ENCODE measurements around the gene CEPT1.
"Not testable (repeated sequence)": the region's sequence is repeated elsewhere in the genome, so short reads cannot be mapped to it uniquely, and the experiment has no call there.

The CEPT1 gene

DNA sequence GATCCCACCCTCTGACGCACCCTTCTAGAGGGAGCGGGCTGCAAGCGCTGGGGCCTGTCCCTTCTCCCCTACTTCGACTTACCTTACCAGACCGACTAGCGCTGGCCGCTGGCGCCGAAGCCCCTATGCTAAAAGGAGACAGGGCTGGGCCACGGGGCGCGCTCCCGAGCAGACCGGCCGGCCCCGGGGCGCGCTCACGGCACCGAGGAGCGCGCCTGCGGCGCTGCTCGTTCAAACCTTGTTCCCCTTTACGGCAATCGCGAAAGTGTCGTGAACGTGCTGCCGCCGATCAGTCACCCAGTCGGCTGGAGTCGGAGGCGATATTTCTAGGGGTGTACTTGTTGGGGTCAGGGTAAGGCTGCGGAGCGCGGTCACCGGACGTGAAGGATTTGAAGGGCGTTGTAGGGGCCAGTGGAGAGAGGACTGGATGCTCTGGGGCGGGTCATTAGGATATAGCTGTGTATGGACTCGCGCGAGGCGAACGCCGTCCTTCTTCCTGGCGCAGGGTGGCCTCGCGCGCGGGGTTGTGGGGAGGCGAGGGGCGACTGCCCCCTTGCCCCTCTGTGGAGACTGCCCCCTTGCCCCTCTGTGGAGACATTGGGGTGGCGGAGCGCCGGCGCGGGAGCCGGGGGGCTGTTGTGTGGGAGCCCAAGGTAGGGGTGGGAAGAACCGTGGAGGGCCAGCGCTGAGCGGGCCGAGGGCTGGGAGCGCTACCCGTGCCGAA is at the start of gene CEPT1, which contains the start of gene DRAM2:
TSS of gene CEPT1 (plus strand) at position 268 of the 724 bp plus-strand sequence. CDS start 7,492 bp downstream, outside the sequence.
TSS of gene DRAM2 (minus strand) at position 138 of the 724 bp plus-strand sequence. CDS start 8,539 bp downstream, outside the sequence.
- peak within 1 kb of the TSS; percentile 90 for H3K27ac ChIP-seq
- TF ChIP-seq ZFX (IDR thresholded peaks at IDR 0.05) (peak; percentile 58), CTCF (conservative IDR thresholded peaks at IDR 0.05) (no peak)

- not testable (repeated sequence) for H3K27ac ChIP-seq
Observed at GRCh38 chr1:111095421-111095820, 44.6 kb upstream of the CEPT1 start.

- TF ChIP-seq ZFX (IDR thresholded peaks at IDR 0.05) (no peak), CTCF (conservative IDR thresholded peaks at IDR 0.05) (no peak)
- no peak overlapping the region for H3K27ac ChIP-seq
Observed at GRCh38 chr1:111097356-111098099, 42.5 kb upstream of the CEPT1 start.

DNA sequence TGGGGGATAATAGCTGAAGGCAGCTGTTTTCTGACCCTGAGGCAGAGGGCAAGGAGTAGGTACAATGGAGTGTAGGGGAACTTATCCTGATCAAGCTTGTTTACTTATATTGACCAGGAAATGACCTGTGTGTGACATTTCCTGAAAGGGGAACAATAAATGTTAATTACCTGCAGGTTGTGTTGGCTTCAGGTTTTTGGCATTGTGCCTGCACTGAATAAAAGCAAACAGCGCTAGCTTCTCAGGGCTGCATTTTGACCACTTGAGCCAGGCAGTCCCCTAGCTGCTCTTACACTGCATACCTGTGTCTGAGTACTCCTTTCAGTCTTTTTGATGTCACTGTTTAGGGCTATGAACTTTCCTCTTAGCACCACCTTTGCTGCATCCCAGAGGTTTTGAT is 40.7 kb upstream of the CEPT1 start:
- TF ChIP-seq ZFX (IDR thresholded peaks at IDR 0.05) (no peak), CTCF (conservative IDR thresholded peaks at IDR 0.05) (no peak)
- no peak overlapping the region for H3K27ac ChIP-seq

- no peak overlapping the region for H3K27ac ChIP-seq
- TF ChIP-seq ZFX (IDR thresholded peaks at IDR 0.05): no peak
- no peak for TF ChIP-seq CTCF (conservative IDR thresholded peaks at IDR 0.05)
Observed at GRCh38 chr1:111101854-111102642, 38.0 kb upstream of the CEPT1 start.

GRCh38 chr1:111104981-111105380 is 35.0 kb upstream of the CEPT1 start:
- no peak overlapping the region for H3K27ac ChIP-seq
- TF ChIP-seq ZFX (IDR thresholded peaks at IDR 0.05) (no peak), CTCF (conservative IDR thresholded peaks at IDR 0.05) (no peak)

GRCh38 chr1:111110197-111110899 is 29.7 kb upstream of the CEPT1 start:
- H3K27ac ChIP-seq: peak overlapping the region; percentile 45
- TF ChIP-seq CTCF (conservative IDR thresholded peaks at IDR 0.05) (no peak), ZFX (IDR thresholded peaks at IDR 0.05) (no peak)
